NCI-H446 treated with DMSO at 0.1 percent for 48 hours (cell line): ENCODE measurements around the gene RAB15.

ENCODE experiments used
- DNase-seq: peaks from one replicate; lab custom pipeline; 2025; lab: John Stamatoyannopoulos, UW

RAB15 gene

GRCh38 chr14:64910847-64911495 is 61.2 kb downstream of the RAB15 start:
- DNase-seq: no peak

DNA sequence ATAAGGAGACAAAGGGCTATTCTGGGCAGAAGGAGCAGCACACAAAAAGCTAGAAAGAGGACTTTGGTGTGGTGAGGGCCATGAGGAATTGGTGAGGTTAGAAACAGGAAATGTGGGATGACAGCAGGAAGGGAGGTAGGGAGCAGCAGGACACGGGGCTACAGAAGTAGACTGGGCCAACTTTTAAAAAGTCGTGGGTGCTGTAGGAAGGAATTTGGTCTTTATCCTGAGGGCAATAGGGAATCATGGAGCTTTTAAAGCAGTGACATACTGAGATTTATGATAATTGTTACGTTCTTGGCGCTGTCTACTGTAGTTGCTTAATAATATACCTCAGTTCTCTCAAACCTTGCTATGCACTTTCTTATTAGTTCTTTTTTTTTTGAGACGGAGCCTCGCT is 66.1 kb downstream of the RAB15 start:
- DNase-seq: no peak

GRCh38 chr14:64899958-64900357 is 72.2 kb downstream of the RAB15 start:
- no peak for DNase-seq
